K562 (cell line): Measurements from ENCODE around the gene SERGEF. TPM values are rescaled to one million over a fixed set of nuclear protein-coding genes. Genes with fewer than 3 reads are reported as not detected.
A peak's percentile ranks its signal among the peaks of the same experiment; 100 is the strongest.

Experiments used
- ATAC-seq: fragments of 200-7000 bp; cut with Tn5 transposase; 3 replicates; pipeline ENCODE4 v1.9.1; 2020; ENCODE audit warnings: moderate library complexity
- BruUV-seq: library from RNA; stranded (reverse); fragments of 400-500 nt; replicated peaks from 2 replicates; lab custom pipeline; 2021; lab: Mats Ljungman, UMichigan
- CTCF ChIA-PET: fragments of 300-600 bp; formaldehyde crosslinking; extraction: SDS; loops from one replicate; lab custom pipeline; 2021; ENCODE audit warnings: low intra/inter-chr PET ratio; lab: Yijun Ruan, JAX
- POLR2A ChIA-PET: fragments of 300-600, 350-650 bp; sonication (Branson Sonifier 250); formaldehyde crosslinking; extraction: SDS; loops from one replicate; lab custom pipeline; 2021; ENCODE audit warnings: antibody characterized with exemption, inconsistent platforms; lab: Yijun Ruan, JAX
- DNase-seq, 4 experiments: peaks; one replicate each; pipeline versions ENCODE4 v3.0.0 to v3.0.0-alpha.2; 2011 to 2018; ENCODE audit warnings: low spot score in 3 of 4, mixed read lengths in 3 of 4; ENCODE audit errors: extremely low read depth in 1 of 4
- FAIRE-seq: peaks from 2 replicates; lab custom pipeline; 2011; peaks lifted over from hg19 to GRCh38; lab: Jason Lieb, UNC
- H2AFZ ChIP-seq: 2 replicates; pipeline ENCODE4 v1.6.0; 2011; ENCODE audit warnings: low read depth, low read length, control low read depth, inconsistent platforms
- H3K27ac ChIP-seq: fragments of 200-600 bp; 3 replicates; pipeline ENCODE4 v1.8.0; 2011; ENCODE audit warnings: low read depth, mild to moderate bottlenecking, control low read depth, inconsistent platforms, low read length, moderate library complexity, mixed read lengths; ENCODE audit errors: extremely low read depth
- H3K27me3 ChIP-seq, 2 experiments: fragments of 300-600 bp in 1 of 2; 2 replicates in 1 of 2; 3 replicates in 1 of 2; pipeline versions ENCODE4 v1.6.0 to v1.8.0; 2011; ENCODE audit warnings: inconsistent platforms in 2 of 2, low read length in 2 of 2, mild to moderate bottlenecking in 1 of 2, mixed read lengths in 1 of 2, moderate library complexity in 1 of 2; ENCODE audit not compliant: control insufficient read depth in 2 of 2, insufficient read depth in 2 of 2
- H3K36me3 ChIP-seq: fragments of 300-600 bp; 3 replicates; pipeline ENCODE4 v1.8.0; 2011; ENCODE audit warnings: mild to moderate bottlenecking, low read length, inconsistent platforms; ENCODE audit not compliant: control insufficient read depth, insufficient read depth
- H3K4me1 ChIP-seq, 2 experiments: fragments of 200-600 bp in 1 of 2; replicated peaks in 1 of 2; 2 replicates in 1 of 2; 3 replicates in 1 of 2; pipeline versions ENCODE4 v1.5.1 to v1.8.0; 2011; ENCODE audit warnings: inconsistent platforms in 2 of 2, low read length in 2 of 2, mild to moderate bottlenecking in 1 of 2, mixed read lengths in 1 of 2, moderate library complexity in 1 of 2; ENCODE audit not compliant: control insufficient read depth in 2 of 2, insufficient read depth in 2 of 2
- H3K4me2 ChIP-seq: 2 replicates; pipeline ENCODE4 v1.6.1; 2011; ENCODE audit warnings: low read length, control low read depth, inconsistent platforms, mixed read lengths; ENCODE audit not compliant: insufficient read depth
- H3K4me3 ChIP-seq: fragments of 200-600 bp; sonication (generic), shearing (Covaris generic); 2 replicates; pipeline ENCODE4 v1.5.1; 2016; ENCODE audit warnings: control low read depth, inconsistent platforms
- H3K79me2 ChIP-seq: fragments of 200-600 bp; 3 replicates; pipeline ENCODE4 v1.8.0; 2011; ENCODE audit warnings: low read length, inconsistent platforms; ENCODE audit not compliant: control insufficient read depth, insufficient read depth
- H3K9ac ChIP-seq, 2 experiments: 2 replicates each; pipeline versions ENCODE4 v1.6.0 to v1.6.1; 2011; ENCODE audit warnings: low read depth in 2 of 2, low read length in 2 of 2, control low read depth in 1 of 2, inconsistent platforms in 1 of 2, mild to moderate bottlenecking in 1 of 2, mixed read lengths in 1 of 2; ENCODE audit not compliant: insufficient read depth in 1 of 2
- H3K9me1 ChIP-seq: one replicate; pipeline ENCODE4 v1.6.0; 2011; ENCODE audit warnings: inconsistent platforms, mild to moderate bottlenecking, low read length, moderate library complexity; ENCODE audit not compliant: control insufficient read depth, insufficient read depth
- H3K9me3 ChIP-seq: replicated peaks from 2 replicates; pipeline ENCODE4 v1.5.1; 2011; ENCODE audit warnings: low read depth, low read length, inconsistent platforms; ENCODE audit not compliant: control insufficient read depth, insufficient read depth
- H4K20me1 ChIP-seq: replicated peaks from 2 replicates; pipeline ENCODE4 v1.6.1; 2011; ENCODE audit warnings: low read length, inconsistent platforms, mixed read lengths; ENCODE audit not compliant: control insufficient read depth, insufficient read depth
- C11orf30 ChIP-seq: fragments of 450-650 bp; IDR thresholded peaks from 2 replicates; pipeline ENCODE4 v1.6.1; 2016; ENCODE audit warnings: low read depth, mild to moderate bottlenecking
- CTCF ChIP-seq, 3 experiments: IDR thresholded peaks in 2 of 3; conservative IDR thresholded peaks in 1 of 3; 2 replicates each; pipeline ENCODE4 v1.5.1; 2011 to 2012; ENCODE audit warnings: low read length in 3 of 3, mild to moderate bottlenecking in 3 of 3, control low read depth in 2 of 3, improper control_type of control experiment in 1 of 3, inconsistent platforms in 1 of 3, low read depth in 1 of 3, mixed read lengths in 1 of 3, moderate library complexity in 1 of 3; ENCODE audit not compliant: insufficient read depth in 2 of 3
- CTCFL ChIP-seq: IDR thresholded peaks from 2 replicates; pipeline ENCODE4 v1.6.1; 2011; ENCODE audit warnings: borderline replicate concordance, low read depth, mild to moderate bottlenecking, moderate library complexity, low read length; ENCODE audit not compliant: insufficient read depth, poor library complexity, severe bottlenecking
- ETS1 ChIP-seq: conservative IDR thresholded peaks from 2 replicates; pipeline ENCODE4 v1.6.1; 2011; ENCODE audit warnings: low read depth, mild to moderate bottlenecking, low read length; ENCODE audit not compliant: control insufficient read depth
- MTA1 ChIP-seq: fragments of 450-650 bp; IDR thresholded peaks from 2 replicates; pipeline ENCODE4 v1.6.1; 2017; ENCODE audit warnings: borderline replicate concordance
- RBM15 ChIP-seq: fragments of 200-400 bp; formaldehyde crosslinking; IDR thresholded peaks from 2 replicates; pipeline ENCODE4 v1.6.1; 2018; ENCODE audit warnings: mild to moderate bottlenecking, low read length, moderate library complexity; ENCODE audit not compliant: insufficient read depth
- WGBS: fragments of 100-300 bp; shearing (Covaris generic); methylation state at CpG from one replicate; pipeline ENCODE4 v1.1.6; 2016; ENCODE audit warnings: low coverage, mixed read lengths; ENCODE audit not compliant: insufficient coverage; ENCODE audit errors: missing lambda C conversion rate; 5-methylcytosine and 5-hydroxymethylcytosine counted together
- in situ Hi-C: fragments of 300-500 bp; cut with MboI; formaldehyde crosslinking; loops from 4 replicates; pipeline ENCODE4 v1.15.0; 2018; ENCODE audit warnings: inconsistent platforms, mixed read lengths
- intact Hi-C: fragments of 100-400 bp; cut with micrococcal nuclease; formaldehyde crosslinking; loops from 2 replicates; pipeline ENCODE4 v1.14.2; 2022
- polyA plus RNA-seq, 8 experiments: library from polyadenylated mRNA; depleted of rRNA in 4 of 8; stranded (reverse) in 5 of 8; unstranded in 3 of 8; fragments of >200 nt; fragmentation: Nextera tagmentation in 2 of 8; fragmentation: Illumina TruSeq in 1 of 8; extraction: Ambion mirVana in 2 of 8; extraction: Trizol in 1 of 8; gene quantifications; 2 replicates each; pipeline versions ENCODE4 v1.2.1 to v1.2.3, GENCODE V29; 2011 to 2014; ENCODE audit warnings: inconsistent platforms in 1 of 8, missing spikeins in 1 of 8
- total RNA-seq, 7 experiments: library from RNA; depleted of rRNA in 6 of 7; stranded (reverse); fragments of >200 nt in 6 of 7; fragmentation: Illumina TruSeq in 2 of 7; extraction: Trizol in 2 of 7; gene quantifications; 2 replicates each; pipeline versions ENCODE4 v1.2.1 to v1.2.3, GENCODE V29; 2011 to 2021; ENCODE audit warnings: low replicate concordance in 1 of 7

SERGEF gene
- total and polyA plus RNA-seq, 9 of the 15 experiments (the other 6 are each of a cell fraction or from before 2014, with no cell fraction given): 10.2 to 28.0 (median 19.9) TPM

GRCh38 chr11:17930544-17931125, 82.2 kb downstream of the SERGEF start:
- no peaks in the 10 kb centered on the region for H3K9me3 ChIP-seq
- no peak overlapping the region for H2AFZ ChIP-seq
- no peak overlapping the region for H3K4me3 ChIP-seq
- no peak overlapping the region for H3K9ac ChIP-seq
- intact Hi-C loops: no loop called here
- FAIRE-seq: no peak
- ATAC-seq: no peak
- DNase-seq: no peak
- in situ Hi-C loops: no loop called here
- H3K79me2 ChIP-seq: no peaks in the 10 kb centered on the region
- no peaks in the 10 kb centered on the region for H3K9me1 ChIP-seq
- H3K27ac ChIP-seq: no peak overlapping the region
- no peaks in the 10 kb centered on the region for H3K4me1 ChIP-seq
- CTCF ChIA-PET: no interaction called here
- H4K20me1 ChIP-seq: no peaks in the 10 kb centered on the region
- H3K27me3 ChIP-seq: no peaks in the 10 kb centered on the region
- WGBS: 39% methylated on average over 3 of the region's 3 CpGs
- POLR2A ChIA-PET: no interaction called here
- no peak overlapping the region for H3K4me2 ChIP-seq
- no TSS peak for BruUV-seq
- H3K36me3 ChIP-seq: no peaks in the 10 kb centered on the region
- TF ChIP-seq ETS1 (no peak), C11orf30 (no peak), MTA1 (no peak), CTCF (IDR thresholded peaks at IDR 0.05 in 2 of 3, conservative IDR thresholded peaks at IDR 0.05 in 1 of 3; ENCODE audit: insufficient read depth in 2 of 3, low read depth in 1 of 3, low read length in 3 of 3) (0 out of 6 replicates have a peak, but pooled peaks of 1 of the 3 experiments have one; percentile 27), RBM15 (no peak), CTCFL (peak; percentile 27)
